NCI-H2196 (cell line): ENCODE measurements around the gene CARHSP1.
"Not testable (repeated sequence)": the region's sequence is repeated elsewhere in the genome, so short reads cannot be mapped to it uniquely, and the experiment has no call there.

Experiments
- DNase-seq: peaks from one replicate; lab custom pipeline; 2025; ENCODE audit not compliant: unreplicated experiment; lab: John Stamatoyannopoulos, UW

Gene CARHSP1

DNA sequence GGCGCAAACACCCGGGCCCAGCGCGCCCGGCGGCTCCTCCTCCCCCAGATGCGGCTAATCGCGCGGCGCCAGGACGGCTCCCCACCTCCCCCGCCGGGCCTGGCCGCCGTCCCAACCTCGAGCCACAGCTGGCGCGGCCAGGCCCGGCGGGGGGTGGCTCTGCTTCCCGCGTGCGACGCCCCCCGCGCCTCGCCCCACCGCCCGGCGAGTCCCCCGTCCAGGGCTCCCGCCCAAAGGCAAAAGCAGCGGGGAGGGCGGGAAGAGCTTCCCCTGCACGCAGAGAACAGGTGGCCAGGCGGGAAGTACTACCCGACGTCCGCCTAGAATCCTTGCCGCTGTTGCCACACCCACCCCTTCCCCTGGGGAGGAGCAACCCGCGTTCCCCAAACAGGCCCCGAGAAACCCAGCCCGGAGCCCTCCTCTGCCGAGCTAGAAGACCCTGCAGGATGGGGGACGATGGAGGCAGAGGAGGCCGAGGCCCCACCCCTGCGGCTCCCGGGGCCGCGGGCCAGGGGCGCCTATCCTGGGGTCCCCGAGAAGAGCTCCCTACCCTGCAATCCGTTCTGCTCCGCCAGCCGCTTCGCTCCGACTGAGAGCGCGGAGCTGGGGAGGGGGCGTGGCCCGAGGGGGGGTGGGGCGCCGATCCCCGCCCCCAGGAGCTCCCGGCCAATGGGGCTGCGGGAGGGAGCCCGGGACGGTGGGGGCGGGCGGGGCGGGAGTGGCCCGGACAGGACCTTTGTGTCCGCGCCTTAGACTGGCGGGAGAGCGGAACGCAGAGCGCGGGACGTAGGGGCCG lies at the start of gene CARHSP1:
CARHSP1 (minus strand) TSS at position 591 of the 796 bp plus-strand sequence. CDS start 9,678 bp downstream, outside the sequence.
- DNase-seq = peak; percentile 90

DNA sequence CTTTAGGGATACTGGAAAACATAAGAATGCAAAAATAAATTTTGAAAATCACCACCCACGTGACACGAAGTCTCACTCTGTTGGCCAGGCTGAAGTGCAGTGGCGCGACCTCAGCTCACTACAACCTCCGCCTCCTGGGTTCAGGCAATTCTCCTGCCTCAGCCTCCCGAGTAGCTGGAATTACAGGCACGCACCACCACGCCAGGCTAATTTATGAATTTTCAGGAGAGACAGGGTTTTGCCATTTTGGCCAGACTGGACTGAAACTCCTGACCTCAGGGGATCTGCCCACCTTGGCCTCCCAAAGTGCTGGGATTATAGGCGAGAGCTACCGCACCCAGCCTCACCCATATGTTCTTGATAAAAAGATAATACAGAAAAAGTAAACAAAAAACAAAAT lies 48.5 kb upstream of the CARHSP1 start:
- not testable (repeated sequence) for DNase-seq

DNA sequence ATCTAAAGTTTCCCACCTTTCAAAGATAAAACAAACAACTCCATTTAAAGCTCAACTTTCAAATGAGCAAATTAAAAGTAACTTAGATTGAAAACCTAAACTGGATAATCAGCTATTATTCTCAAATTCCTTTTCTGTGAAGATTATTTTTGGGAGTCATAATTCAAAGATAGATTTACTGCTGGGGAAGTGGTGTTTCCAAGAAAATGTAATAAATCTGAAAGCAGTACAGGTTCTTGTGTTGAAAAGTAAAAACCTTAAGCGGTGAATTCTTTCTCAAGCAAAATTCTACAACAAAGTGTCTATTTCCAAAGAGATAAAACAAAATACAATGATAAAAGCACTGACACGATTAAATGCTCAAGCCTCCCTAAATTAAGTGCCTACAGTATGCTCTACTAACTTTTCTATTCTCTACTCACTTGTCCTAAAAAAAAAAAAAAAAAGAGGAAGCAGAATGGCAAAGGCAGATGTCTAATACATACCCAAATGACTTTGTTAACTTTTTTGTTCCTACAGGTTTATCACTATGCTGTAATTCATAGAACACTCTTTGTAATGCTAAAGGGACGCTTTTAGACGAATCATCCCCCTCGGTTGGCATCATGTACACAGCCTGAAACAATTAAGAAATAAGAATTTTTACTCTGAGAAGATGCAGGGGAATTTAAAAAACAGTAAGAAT lies 47.9 kb upstream of the CARHSP1 start:
- DNase-seq = no peak

DNA sequence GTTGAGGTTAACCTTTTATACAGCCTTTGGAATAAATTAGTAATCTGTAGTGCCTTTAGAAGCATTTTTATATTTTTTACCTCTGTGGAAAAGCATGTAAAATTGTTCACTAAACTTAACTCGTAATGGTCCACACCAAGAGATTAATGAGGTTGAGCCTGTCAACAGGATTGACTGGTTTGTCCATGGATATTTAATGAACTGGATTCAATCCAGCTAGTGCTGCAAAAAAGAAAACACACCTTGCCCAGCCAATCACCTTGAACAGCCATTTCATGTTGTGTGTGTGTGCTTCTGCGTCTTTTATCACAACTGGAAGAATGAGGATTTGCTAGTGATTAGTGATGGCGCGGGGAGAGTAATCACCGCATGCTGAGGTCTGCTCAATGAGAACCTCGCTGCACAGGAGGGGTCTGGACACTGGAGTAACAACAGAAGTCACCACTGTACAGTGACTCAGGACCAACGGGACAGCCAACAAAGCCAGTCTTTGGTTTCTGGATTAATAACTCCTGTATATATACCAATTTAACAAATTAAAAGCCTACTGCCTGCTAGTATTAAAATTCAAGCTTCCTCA lies 47.0 kb upstream of the CARHSP1 start:
- DNase-seq = no peak

DNA sequence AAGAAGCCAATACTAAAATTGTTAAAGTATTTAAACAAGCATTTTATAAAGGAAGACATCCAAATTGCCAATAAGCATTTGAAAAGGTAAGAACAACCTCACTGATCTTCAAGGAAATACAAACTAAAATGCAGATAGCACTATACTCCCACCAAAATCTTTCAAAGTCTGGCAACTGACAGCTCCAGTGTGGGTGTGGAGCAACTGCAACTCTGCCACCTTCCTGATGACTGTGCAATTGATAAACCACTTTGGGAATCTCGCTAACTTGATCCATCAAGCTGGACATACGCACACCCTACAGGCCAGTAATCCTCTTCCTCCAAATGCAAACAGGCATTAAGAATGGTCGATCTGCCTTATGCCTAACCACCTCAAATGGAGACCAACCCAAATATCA lies 45.3 kb upstream of the CARHSP1 start:
- DNase-seq = no peak

DNA sequence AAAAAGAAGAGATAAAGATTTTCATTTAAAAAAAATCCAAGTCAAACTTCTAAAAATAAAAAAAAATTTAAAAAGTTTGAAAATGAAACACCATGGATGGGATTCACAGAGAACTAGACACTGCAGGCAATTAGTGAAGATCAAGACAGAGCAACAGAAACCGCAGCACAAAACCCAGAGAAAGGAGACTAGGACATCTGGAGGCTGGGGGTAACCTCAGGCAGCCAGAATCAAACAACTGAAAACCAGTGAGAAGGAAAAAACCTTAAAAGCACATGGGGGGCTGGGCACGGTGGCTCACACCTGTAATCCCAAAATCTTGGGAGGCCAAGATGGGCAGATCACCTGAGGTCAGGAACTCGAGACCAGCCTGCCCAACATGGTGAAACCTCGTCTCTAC lies 44.0 kb upstream of the CARHSP1 start:
- no peak for DNase-seq

DNA sequence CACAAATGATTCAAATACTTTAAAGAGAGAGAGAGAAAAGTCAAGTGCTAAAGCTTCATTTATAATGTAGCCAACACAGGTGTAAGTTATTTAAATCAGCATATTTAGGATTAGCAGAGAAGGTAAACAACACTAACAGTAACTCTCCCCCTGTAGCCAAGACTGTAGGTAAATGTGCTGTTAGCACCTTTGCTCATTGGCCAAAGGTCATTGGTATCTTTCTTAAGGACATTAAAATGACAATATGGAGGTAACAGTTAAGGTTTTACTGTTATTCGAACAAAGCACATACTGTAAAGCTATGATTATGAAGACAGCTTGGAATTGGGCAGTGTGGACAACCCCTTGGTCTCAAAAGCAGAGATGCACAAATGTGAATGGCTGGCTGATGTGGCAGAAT lies 42.0 kb upstream of the CARHSP1 start:
- no peak for DNase-seq

DNA sequence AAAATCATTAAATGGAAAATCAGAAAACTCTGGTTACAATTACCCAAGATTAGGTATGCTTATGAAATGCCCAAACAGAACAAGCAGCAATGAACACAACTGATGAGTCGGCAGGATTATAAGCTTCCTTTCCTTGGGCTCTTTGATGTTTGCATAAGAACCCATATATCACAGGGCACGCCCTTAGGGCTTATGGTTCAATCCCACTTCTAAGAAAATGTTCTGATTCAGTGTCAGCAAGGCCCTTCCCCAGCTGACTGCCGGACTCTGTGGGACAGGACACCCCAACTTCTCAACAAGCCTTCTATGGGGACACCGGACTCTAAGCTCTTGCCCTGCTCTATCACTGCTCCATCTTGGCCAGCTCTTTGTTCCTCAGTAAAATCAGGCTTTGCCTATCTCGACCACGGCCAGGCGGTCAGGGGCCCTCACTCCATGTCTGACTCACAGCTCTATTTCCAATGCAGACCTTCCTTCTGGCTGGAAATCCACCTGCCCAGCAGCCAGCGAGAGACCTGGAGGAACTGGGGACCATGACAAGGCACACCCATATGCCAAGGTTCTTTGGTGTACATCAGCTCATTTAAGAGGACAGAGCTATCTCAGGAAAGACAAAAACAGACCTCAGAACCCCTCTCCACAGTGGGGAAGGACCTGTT lies 40.1 kb upstream of the CARHSP1 start:
- no peak for DNase-seq

DNA sequence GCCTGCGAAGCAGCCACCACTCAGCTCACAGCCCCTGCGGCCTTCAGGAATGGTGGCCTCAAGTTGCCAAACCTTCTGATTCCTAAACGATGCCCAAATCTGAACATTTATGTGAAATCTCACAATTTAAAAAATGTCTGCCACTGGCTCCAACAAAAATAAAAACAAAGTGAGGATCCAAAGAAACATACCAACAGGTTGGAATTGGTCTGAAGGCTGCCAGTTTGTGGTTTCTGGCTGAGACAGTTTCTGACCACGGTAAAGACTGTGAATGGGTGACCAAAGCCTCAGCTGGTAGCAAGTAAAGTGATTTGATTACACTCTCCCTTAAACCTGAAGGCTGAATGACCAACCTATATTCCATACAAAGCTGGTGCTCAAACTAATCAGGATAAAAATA lies 38.3 kb upstream of the CARHSP1 start:
- DNase-seq = no peak

DNA sequence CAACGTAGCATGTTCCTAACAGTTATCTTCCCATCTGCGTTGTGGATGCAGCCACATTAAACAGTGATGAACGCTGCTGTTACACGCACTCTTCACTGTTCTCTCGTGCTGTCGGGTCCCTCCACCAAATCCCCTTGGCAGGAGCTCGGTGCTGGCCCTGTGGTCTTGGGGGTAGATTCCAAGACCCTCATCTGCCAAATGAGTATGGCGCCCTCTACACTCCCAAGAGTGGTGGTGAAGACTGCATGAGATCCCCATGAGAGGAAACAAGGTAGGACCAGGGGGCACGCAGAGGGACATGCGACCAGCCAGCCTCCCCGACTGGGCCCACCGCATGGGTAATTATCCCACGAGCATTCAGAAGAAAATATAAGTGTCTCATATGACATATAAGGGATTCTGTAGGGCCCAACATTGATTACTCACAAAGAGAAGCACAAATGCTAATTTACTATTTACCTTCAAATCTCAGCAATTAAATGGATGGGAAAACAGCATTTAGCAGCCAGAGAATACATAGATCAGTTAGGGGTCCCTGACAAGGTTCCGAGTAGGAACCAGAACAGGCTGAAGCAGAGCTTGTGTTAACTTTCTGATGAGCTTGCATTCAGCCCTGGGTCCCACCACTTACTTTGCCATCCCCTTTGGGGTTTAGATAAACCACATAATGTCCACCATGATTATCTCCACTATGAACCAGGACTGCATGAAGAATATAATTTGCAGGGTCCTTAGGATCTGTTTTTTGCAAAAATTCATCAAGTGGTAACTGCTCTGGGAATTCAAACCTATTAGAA lies 37.2 kb upstream of the CARHSP1 start:
- DNase-seq = no peak

DNA sequence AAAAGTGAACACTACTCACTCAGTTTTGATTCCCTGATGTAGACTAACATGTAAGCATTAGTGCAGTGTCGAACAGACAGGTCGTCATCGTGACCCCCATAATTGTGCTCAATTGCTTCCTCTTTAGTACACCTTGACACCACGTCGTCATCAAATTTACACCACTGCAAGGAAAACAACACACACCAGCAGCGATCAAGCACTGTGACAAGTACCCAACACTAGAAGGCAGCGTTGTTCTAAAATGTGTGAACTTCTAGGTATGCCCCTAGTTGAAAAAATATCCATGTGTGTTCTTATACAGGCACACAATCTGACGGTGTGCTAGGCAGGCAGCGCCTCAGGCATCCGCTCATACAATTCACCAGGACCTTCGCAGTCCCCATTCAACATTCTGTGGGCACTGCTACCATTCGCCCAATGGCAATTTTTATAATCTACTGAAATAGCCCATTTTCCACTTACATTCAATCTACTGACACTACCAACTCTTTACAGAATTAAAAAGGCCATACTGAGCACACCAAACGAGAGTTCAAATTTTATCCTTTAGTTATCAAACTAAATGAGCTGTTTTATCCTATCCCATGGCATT lies 36.5 kb upstream of the CARHSP1 start:
- peak; percentile 31 for DNase-seq

DNA sequence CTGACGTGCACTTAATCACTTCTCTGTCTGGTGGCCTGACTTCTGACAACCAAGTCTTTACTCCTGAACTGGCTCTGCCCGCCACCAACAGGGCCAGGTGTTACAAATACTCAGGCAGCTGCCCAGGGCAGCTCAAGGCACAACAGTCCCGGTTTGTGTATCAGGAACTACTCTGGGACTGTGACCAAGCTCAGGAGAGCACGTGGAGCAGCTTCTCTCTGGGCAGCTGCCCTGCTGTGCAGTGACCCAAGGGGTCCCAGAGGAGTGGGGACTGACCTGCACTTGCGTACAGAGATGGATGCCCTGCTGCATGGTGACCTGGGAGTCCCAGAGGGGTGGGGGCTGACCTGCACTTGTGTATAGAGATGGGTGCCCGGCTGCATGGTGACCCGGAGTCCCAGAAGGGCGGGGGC lies 35.2 kb upstream of the CARHSP1 start:
- no peak for DNase-seq

DNA sequence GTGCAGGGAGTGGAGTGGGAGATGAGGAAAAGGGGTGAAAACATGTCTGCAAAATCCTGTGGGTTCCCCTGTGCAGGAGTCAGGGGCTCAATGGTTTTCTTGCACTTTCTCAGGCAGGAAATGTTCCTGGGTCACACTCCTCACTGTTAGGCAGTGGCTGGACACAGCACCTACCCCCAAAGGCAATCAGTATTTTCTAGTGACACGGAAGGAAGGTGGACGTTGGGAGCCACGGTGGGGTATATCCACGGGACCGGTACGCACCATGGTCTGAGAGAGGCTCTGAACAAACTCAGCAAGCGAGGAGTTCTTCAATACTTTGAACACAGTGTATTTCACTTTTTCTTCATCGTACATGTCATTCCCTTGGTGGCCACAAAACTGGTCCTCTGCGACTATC lies 34.2 kb upstream of the CARHSP1 start:
- no peak for DNase-seq

DNA sequence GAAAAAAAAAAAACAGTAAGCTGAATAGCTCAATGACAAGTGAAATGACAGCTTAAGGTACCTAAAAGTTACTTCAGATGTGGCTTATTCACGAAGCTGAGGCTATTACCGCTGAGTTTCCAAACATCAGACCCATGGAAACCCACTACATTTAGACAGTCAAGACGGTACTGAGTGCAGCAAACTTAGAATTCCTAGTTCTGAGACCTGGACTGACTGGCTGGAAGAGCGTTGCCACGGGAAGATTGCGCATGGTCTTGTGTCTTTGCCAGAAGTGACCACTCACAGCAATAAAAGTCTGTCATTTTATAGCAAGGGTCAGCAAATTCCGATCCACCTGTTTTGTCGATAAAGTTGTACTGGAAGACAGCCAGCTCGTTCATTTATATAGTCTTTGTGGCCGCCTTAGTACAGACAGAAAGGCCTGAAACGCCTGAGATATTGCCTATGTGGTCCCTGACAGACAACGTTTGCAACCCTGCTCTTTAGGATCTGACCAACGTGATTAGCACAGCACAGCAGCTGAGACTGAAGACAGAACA lies 32.6 kb upstream of the CARHSP1 start:
- no peak for DNase-seq

DNA sequence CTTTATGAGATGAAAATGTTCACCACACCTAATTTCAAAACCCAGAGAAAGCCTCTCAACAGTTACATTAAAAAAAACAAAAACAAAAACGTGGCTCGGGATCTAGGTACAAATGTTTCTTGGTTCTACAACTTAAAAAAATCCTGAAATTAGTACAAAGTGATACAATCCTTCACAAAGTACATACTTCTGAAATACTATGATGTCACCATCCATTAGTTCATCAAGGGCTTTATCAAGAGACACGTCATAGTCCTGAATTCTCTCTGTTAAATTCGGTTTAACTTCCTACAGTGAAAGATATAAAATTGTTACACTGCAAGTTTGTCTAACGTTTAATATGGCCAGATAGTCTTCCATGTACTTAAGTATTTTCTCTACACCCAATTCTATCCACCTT lies 31.5 kb upstream of the CARHSP1 start:
- DNase-seq = no peak

DNA sequence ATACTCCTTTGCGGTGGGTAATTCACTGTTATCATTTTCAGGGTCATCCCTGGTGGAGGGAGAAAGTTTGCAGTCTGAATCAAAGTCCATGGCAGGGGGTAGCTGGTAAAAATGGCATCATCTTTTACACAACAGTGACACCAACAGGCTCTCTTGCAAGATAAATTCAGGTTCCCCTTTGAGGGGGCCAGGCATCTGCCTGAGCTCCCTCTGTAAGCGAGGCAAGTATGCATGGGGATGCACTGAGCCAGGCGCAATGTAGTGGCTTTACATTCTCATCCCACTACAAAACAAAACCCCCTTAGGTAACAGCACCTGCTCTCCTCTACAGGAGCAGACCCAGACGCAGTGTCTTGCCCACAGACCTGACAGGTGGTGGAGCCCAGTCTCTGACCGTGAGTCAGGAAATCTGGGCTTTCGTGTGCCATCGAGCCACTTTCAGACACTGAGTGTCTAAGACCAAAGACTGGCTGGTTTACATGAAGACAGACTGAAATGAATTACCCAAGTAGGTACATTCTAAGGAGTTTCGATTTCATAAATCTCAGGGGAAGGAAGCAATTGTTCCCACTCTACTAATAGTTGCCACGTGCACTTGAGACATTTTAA lies 31.0 kb upstream of the CARHSP1 start:
- DNase-seq = no peak

DNA sequence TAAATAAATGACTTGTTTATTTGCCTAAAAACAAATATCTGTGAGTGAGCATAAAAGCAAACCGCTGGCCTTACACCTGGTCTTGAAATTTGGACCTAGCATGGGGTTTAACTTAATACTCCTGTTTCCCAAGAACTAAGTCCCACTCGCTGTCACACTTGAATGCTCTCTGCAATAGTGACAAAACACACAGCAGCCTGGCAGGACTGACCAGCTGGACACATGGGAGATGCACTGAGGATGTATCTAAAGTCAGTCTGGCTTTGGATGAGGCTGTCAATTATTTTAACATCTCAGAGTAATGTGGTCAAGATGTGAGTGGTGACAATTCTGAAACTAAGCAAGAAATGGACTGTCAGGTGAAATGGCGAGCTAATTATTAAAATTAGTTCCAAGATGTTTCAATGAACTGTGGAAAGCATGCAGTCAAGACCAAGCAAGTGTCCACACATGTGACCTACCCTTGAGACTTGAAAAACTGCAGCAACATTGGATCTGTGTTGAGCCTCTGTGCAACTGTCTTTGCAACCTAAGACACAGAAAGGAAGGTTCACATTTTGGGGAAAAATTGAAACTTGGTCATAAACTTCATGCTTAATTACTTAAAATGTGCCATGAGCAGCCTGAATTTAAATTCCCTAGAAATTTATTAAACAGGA lies 30.0 kb upstream of the CARHSP1 start:
- DNase-seq = no peak

DNA sequence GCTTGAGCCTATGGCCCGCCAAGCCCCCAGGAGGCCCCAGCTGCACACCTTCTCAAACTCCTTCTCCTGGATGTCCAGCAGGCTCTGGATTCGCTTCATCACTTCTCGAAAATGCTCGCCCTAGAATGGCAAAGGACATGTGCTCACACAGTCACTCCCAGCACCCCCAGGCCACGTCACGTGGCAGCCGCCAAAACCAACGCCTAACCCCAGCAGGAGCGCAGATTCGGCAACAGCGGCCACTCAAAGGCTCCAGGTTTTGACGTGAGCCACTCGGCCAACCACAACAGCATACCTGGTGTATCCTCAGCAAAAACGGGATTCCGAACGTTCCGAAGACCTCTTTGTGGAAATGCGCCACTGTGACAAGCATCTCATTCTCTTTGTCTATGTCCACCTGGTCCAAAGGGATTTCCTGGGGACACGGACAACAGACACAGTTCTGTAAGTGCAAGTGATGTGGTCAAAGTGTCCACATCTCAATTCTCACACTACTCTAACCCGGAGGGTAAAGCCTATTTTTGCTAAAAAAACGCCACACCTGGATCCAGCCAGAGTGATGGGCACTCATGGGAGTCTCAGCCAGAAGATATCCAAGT lies 26.0 kb upstream of the CARHSP1 start:
- no peak for DNase-seq
